ENCODE measurements around the gene P2RX6. TPM values are rescaled to one million over a fixed set of nuclear protein-coding genes. Genes with fewer than 3 reads are reported as not detected.

P2RX6 gene
- total RNA-seq, 2 donors from 2014 or later: 4.6 to 5.5 TPM

DNA sequence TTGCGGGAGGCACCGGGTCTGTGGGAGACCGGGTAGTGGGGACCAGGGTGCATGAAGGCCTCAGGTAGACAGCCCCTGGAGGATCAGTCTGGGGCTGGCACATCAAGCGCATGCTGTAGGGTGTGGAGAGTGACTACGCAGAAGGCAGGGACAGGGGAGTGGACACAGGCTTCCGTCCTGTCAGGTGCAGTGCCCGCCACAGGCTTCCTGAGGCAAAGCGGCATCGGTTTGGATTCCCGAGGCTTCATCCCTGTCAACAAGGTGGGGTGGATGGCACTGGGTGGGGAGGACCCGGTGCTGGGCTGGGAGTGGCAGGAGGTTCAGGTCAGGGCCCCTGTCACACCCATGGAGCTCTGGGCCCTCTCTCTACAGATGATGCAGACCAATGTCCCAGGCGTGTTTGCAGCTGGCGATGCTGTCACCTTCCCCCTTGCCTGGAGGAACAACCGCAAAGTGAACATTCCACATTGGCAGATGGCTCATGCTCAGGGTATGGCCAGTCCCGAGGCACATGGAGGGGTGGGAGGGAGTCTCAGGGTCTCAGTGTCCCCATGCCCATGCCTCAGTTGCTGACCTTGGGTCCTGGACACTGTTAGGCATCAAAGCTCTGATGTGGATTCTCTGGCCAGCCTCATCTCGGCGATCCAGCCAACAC is 37.3 kb upstream of the P2RX6 start:
- peaks cover 8% of the 10 kb centered on the region for H3K4me1 ChIP-seq (replicated peaks)
- no peaks in the 10 kb centered on the region for H3K9me3 ChIP-seq
- no peak for DNase-seq (ENCODE audit: low spot score)
- no peak overlapping the region for H3K4me3 ChIP-seq
- no peak overlapping the region for H3K27ac ChIP-seq
- no peaks in the 10 kb centered on the region for H3K36me3 ChIP-seq
- TF ChIP-seq POLR2A (IDR thresholded peaks at IDR 0.05) (no peak), CTCF (IDR thresholded peaks at IDR 0.05) (no peak), POLR2AphosphoS5 (IDR thresholded peaks at IDR 0.05) (no peak)
- 77% methylated on average over 15 of the region's 17 CpGs for WGBS
- intact Hi-C loops (cut with DNase I): no loop called here
- H3K27me3 ChIP-seq (replicated peaks; ENCODE audit: insufficient read depth): no peaks in the 10 kb centered on the region

DNA sequence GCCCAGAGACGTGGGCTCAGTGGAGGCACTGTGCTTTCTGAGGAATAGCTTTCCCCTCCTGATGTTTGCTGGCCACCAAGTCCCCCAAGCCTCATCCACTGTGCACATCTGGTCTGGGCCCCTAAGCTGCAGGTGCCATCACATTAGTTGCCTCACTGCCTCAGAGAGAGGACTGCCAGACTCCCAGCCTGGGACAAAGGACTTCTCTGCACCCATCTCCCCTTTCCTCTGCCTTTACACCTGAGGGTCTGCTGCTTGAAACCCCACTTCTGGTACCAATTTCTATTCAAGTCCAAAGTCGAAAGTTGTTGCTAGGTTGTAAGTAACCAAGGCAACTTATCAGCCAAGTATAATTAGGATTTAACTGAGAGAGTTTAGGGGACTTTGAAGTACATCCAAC is 36.5 kb upstream of the P2RX6 start:
- H3K9me3 ChIP-seq: no peaks in the 10 kb centered on the region
- WGBS: 80% methylated on average over 2 of the region's 2 CpGs
- no peak overlapping the region for H3K27ac ChIP-seq
- intact Hi-C loops (cut with DNase I): no loop called here
- no peaks in the 10 kb centered on the region for H3K27me3 ChIP-seq (replicated peaks; ENCODE audit: insufficient read depth)
- H3K4me3 ChIP-seq: no peak overlapping the region
- DNase-seq (ENCODE audit: low spot score): no peak
- peaks cover 13% of the 10 kb centered on the region for H3K4me1 ChIP-seq (replicated peaks)
- H3K36me3 ChIP-seq: no peaks in the 10 kb centered on the region
- TF ChIP-seq CTCF (IDR thresholded peaks at IDR 0.05) (no peak), POLR2AphosphoS5 (IDR thresholded peaks at IDR 0.05) (no peak), POLR2A (IDR thresholded peaks at IDR 0.05) (no peak)

DNA sequence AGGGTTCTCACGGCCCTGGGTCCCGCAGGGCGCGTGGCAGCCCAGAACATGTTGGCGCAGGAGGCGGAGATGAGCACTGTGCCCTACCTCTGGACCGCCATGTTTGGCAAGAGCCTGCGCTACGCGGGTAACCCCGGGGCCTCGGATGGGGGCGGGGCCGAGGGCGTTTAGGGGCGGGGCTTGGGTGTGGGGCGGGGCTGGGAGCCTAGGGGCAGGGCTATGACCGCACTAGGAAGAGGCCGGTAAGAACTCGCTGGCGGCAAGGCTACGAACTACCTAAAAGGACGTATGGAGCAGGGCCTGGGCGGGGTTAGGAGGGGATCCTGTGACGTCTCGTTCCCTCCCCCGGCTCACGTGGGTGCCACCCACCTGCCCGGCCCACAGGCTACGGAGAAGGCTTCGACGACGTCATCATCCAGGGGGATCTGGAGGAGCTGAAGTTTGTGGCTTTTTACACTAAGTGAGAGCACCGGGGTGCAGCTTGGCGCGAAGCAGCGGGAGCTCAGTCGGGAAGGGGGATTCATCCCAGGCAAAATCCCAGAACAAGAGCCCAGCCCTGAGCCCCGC is 35.6 kb upstream of the P2RX6 start:
- intact Hi-C loops (cut with DNase I): no loop called here
- no peaks in the 10 kb centered on the region for H3K36me3 ChIP-seq
- peaks cover 13% of the 10 kb centered on the region for H3K4me1 ChIP-seq (replicated peaks)
- no peak overlapping the region for H3K27ac ChIP-seq
- no peaks in the 10 kb centered on the region for H3K27me3 ChIP-seq (replicated peaks; ENCODE audit: insufficient read depth)
- peak; percentile 74 for DNase-seq (ENCODE audit: low spot score)
- H3K4me3 ChIP-seq: peak overlapping the region in 1 of 2 donors; percentile 11
- TF ChIP-seq POLR2AphosphoS5 (IDR thresholded peaks at IDR 0.05): peak; percentile 60
- TF ChIP-seq CTCF (IDR thresholded peaks at IDR 0.05): no peak
- no peaks in the 10 kb centered on the region for H3K9me3 ChIP-seq
- 10% methylated on average over 39 of the region's 39 CpGs for WGBS

- TF ChIP-seq POLR2A (IDR thresholded peaks at IDR 0.05) (no peak), CTCF (IDR thresholded peaks at IDR 0.05) (no peak), POLR2AphosphoS5 (IDR thresholded peaks at IDR 0.05) (no peak)
- 35% methylated on average over 13 of the region's 13 CpGs for WGBS
- Histone ChIP-seq H3K36me3 (no peaks in the 10 kb centered on the region), H3K4me1 (replicated peaks) (peaks cover 13% of the 10 kb centered on the region), H3K4me3 (peak overlapping the region in 1 of 2 donors; percentile 11), H3K27ac (no peak overlapping the region), H3K27me3 (replicated peaks; ENCODE audit: insufficient read depth) (no peaks in the 10 kb centered on the region), H3K9me3 (no peaks in the 10 kb centered on the region)
- no peak for DNase-seq (ENCODE audit: low spot score)
- intact Hi-C loops (cut with DNase I): loop anchor here (2.0 kb wide), 1 partner anchor 63 kb away; the partner anchor contains the start of gene CRKL
Measured at GRCh38 chr22:20979940-20980453, 35.0 kb upstream of the P2RX6 start.

DNA sequence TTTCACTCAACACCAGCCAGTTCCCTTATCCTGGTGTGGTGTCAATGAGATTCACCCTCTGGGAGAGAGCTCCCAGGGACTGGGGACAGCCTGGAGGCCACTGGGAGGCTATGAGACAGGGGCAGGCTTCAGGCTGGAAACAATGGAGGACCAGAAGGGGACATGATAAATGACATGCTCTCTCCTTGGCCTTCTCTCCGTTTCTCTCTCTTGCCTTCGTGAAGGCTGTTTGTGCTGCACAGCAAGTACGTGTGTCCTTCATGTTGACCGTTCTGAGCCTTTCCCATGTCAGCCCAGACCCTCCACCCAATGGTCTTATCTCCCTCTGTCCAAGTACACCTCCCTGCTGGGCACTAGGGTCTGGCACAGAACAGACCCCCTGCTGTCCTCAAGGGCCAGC is 34.4 kb upstream of the P2RX6 start:
- no peak overlapping the region for H3K4me3 ChIP-seq
- no peaks in the 10 kb centered on the region for H3K27me3 ChIP-seq (replicated peaks; ENCODE audit: insufficient read depth)
- H3K36me3 ChIP-seq: no peaks in the 10 kb centered on the region
- 84% methylated on average over 4 of the region's 4 CpGs for WGBS
- H3K4me1 ChIP-seq (replicated peaks): peaks cover 13% of the 10 kb centered on the region
- DNase-seq (ENCODE audit: low spot score): no peak
- H3K9me3 ChIP-seq: no peaks in the 10 kb centered on the region
- H3K27ac ChIP-seq: no peak overlapping the region
- no peak for TF ChIP-seq POLR2AphosphoS5 (IDR thresholded peaks at IDR 0.05)
- TF ChIP-seq CTCF (IDR thresholded peaks at IDR 0.05): no peak
- TF ChIP-seq POLR2A (IDR thresholded peaks at IDR 0.05): no peak
- intact Hi-C loops (cut with DNase I): loop anchor here (2.0 kb wide), 1 partner anchor 64 kb away; the partner anchor contains the start of gene CRKL
